Rectal smooth muscle tissue (tissue), 1 donor: Measurements from ENCODE around the gene BFSP2.

Source experiments
- H3K27ac ChIP-seq: one replicate; pipeline ENCODE4 v1.7.0; 2013; ENCODE audit warnings: low read depth, low read length, inconsistent platforms
- H3K27me3 ChIP-seq: one replicate; pipeline ENCODE4 v1.7.0; 2013; ENCODE audit warnings: low read length; ENCODE audit not compliant: control insufficient read depth, insufficient read depth
- H3K36me3 ChIP-seq: one replicate; pipeline ENCODE4 v1.7.0; 2013; ENCODE audit warnings: low read length; ENCODE audit not compliant: control insufficient read depth, insufficient read depth
- H3K4me1 ChIP-seq: one replicate; pipeline ENCODE4 v1.7.0; 2013; ENCODE audit warnings: low read length; ENCODE audit not compliant: control insufficient read depth, insufficient read depth
- H3K4me3 ChIP-seq: one replicate; pipeline ENCODE4 v1.7.0; 2013; ENCODE audit warnings: low read length
- H3K9ac ChIP-seq: one replicate; pipeline ENCODE4 v1.7.0; 2013; ENCODE audit warnings: low read length

The BFSP2 gene

DNA sequence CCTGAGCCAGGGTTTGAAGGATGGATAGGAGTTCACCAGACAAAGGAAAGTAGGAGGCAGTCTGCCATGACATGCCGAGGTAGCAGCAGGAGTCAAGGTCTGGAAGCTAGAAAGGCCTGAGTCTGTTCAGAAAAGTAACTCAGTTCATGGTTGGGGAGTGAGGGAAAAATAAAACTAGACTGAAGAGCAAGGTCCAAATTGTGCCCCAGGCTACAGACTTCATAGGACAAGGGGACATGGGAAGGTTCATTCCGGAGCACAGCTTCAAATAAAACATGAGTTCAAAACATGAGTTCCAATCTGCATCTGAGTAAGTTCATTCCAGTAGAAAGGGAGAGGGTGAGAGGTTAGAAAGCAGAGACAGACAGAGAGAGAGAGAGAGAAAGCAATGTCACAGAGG, 39.7 kb downstream of the BFSP2 start:
- Histone ChIP-seq H3K9ac (no peak overlapping the region), H3K27me3 (no peaks in the 10 kb centered on the region), H3K36me3 (no peaks in the 10 kb centered on the region), H3K4me1 (no peaks in the 10 kb centered on the region), H3K4me3 (no peak overlapping the region), H3K27ac (no peak overlapping the region)

DNA sequence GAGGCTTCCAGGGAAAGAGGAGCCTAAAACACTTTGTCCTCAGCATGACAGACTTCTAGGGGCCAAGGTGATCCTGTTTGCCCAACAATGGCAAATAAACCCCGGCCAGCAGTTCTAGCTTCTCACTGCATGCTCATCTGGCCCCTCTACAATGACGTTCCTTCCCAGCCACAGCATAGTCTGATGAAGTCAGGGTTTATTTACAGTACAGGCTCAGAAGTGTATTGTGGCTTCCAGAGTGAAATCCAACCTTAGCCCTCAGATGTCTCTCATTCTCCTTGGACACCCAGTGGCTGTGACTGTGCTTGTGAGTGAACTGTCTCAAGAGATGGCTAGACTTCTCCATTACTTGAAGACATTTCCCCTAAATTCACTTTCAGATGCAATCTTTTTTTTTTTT, 40.8 kb downstream of the BFSP2 start:
- H3K4me3 ChIP-seq = no peak overlapping the region
- H3K36me3 ChIP-seq = no peaks in the 10 kb centered on the region
- no peaks in the 10 kb centered on the region for H3K27me3 ChIP-seq
- H3K27ac ChIP-seq = no peak overlapping the region
- H3K9ac ChIP-seq = no peak overlapping the region
- no peaks in the 10 kb centered on the region for H3K4me1 ChIP-seq

DNA sequence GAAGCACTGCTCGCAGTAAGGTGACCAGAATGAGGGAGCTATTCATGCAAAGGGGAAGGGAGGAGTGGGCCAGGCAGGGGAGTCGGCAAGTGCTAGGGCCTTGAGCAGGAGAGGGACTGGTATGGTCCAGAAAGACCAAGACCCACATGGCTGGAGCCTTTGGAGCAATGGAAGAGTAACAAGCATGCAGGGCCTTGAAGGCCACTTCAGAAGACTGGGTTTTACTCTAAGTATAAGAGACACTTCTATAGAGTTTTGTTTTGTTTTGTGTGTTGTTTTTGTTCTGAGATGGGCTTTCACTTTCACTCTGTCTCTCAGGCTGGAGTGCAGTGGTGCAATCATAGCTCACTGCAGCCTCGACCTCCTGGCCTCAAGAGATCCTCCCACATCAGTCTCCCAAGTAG, 42.0 kb downstream of the BFSP2 start:
- Histone ChIP-seq H3K9ac (no peak overlapping the region), H3K4me3 (no peak overlapping the region), H3K4me1 (no peaks in the 10 kb centered on the region), H3K36me3 (no peaks in the 10 kb centered on the region), H3K27ac (no peak overlapping the region), H3K27me3 (no peaks in the 10 kb centered on the region)

DNA sequence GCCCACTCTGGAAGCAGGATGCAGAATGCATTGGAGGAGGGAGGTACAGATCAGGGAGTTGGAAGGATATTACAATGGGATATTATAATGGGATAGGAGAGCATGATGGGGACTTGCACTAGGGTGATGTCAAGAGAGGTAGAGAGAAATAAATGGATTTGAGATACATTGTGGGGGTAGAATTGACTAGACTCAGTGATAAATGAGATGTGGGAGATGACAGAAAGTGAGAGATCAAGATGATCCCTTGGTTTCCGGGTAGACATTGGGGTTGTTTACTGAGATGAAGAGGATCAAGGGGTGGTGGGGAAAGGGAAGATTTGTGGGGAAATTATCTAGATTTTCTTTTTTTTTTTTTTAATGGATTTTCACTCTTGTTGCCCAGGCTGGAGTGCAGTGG, 42.7 kb downstream of the BFSP2 start:
- no peak overlapping the region for H3K27ac ChIP-seq
- H3K9ac ChIP-seq = no peak overlapping the region
- H3K27me3 ChIP-seq = no peaks in the 10 kb centered on the region
- no peak overlapping the region for H3K4me3 ChIP-seq
- no peaks in the 10 kb centered on the region for H3K36me3 ChIP-seq
- no peaks in the 10 kb centered on the region for H3K4me1 ChIP-seq

DNA sequence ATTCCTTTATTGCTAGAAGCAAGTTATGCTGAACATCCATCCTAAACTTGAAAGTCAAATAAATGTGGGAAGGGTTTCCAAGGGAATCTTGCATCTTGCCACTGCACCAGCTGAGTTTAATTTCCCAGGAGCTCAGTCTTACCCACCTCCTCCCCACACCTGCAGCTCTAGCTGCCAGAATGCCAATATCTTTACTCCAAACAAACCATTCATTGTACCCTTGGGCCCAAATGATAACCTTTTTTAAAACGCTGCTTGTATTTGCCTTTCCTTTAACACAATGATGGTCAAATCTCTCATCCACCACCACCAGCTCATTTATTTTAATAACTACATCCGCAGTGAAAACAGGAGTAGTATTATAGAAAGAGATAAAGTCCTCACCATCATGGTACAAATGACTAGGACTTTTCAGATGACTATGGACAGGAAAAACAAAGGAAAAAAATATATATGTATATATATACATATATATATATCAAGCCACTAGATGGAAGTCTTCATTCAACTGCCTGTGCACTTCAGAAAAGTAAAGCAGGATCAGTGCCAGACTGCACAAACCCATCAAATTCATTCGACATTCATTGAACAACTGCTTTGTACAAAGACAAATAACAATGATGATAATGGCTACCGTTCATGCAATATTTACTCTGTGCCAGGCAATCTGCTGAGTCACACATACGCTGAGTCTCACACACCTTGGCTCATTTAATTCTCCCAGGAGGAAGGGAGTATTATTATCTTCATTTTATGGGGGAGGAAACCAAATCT, 44.0 kb downstream of the BFSP2 start:
- no peaks in the 10 kb centered on the region for H3K27me3 ChIP-seq
- no peak overlapping the region for H3K27ac ChIP-seq
- H3K4me1 ChIP-seq = no peaks in the 10 kb centered on the region
- no peak overlapping the region for H3K9ac ChIP-seq
- H3K4me3 ChIP-seq = no peak overlapping the region
- no peaks in the 10 kb centered on the region for H3K36me3 ChIP-seq

- Histone ChIP-seq H3K27ac (no peak overlapping the region), H3K9ac (no peak overlapping the region), H3K4me1 (no peaks in the 10 kb centered on the region), H3K27me3 (no peaks in the 10 kb centered on the region), H3K36me3 (no peaks in the 10 kb centered on the region), H3K4me3 (no peak overlapping the region)
These were observed 44.5 kb downstream of the BFSP2 start for GRCh38 chr3:133444423-133444774.

DNA sequence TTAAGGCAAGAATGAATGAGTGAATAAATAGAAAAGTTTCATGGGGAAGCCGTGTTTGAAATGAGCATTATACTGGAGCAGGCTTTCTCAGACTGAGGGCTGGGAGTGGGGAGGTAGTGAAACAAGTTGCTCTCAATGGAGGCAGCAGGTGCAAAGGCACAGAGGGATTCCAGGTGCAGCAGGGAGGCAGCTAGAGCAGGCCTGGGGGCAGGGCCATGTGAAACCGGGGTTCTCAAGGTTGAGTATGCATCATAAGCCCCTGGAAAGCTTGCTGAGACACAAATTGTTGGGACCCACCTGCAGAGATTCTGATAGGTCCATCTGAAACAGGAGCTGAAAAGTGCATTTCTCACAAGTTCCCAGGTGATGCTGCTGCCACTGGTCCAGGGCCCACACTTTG, 45.3 kb downstream of the BFSP2 start:
- H3K27ac ChIP-seq = no peak overlapping the region
- no peaks in the 10 kb centered on the region for H3K27me3 ChIP-seq
- H3K36me3 ChIP-seq = no peaks in the 10 kb centered on the region
- no peaks in the 10 kb centered on the region for H3K4me1 ChIP-seq
- no peak overlapping the region for H3K9ac ChIP-seq
- no peak overlapping the region for H3K4me3 ChIP-seq

- no peaks in the 10 kb centered on the region for H3K27me3 ChIP-seq
- H3K4me1 ChIP-seq = no peaks in the 10 kb centered on the region
- no peak overlapping the region for H3K9ac ChIP-seq
- no peak overlapping the region for H3K27ac ChIP-seq
- no peak overlapping the region for H3K4me3 ChIP-seq
- no peaks in the 10 kb centered on the region for H3K36me3 ChIP-seq
These were observed 48.1 kb downstream of the BFSP2 start for GRCh38 chr3:133447750-133448477.

DNA sequence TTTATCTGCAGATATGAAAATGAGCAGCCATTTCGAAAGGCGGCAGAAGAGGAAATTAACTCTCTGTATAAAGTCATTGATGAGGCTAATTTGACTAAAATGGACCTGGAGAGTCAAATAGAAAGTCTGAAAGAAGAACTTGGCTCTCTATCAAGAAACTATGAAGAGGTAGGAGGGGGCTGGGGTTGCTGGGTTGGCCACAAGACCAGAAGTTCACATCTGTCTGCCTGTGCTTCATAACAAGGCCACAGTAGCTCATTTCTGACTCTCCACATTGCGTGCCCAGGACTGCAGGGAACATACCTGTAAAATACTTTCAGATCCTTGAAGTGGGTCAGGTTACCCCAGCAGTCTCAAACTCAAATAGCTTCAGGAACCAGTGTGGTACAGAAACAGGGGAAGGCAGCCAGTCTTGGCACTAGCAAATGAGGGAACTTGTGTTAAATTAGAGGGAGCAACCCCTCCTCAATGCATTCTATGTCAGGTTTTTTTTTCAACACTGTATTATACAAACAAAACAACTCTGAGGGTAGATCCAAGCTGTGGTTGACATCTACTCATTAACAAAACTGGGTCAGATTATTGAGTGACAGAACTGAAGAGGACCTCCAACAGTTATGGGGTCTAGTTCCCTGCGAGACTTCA, 48.7 kb downstream of the BFSP2 start:
- no peaks in the 10 kb centered on the region for H3K36me3 ChIP-seq
- H3K27ac ChIP-seq = no peak overlapping the region
- H3K27me3 ChIP-seq = no peaks in the 10 kb centered on the region
- no peak overlapping the region for H3K9ac ChIP-seq
- H3K4me1 ChIP-seq = no peaks in the 10 kb centered on the region
- H3K4me3 ChIP-seq = no peak overlapping the region

DNA sequence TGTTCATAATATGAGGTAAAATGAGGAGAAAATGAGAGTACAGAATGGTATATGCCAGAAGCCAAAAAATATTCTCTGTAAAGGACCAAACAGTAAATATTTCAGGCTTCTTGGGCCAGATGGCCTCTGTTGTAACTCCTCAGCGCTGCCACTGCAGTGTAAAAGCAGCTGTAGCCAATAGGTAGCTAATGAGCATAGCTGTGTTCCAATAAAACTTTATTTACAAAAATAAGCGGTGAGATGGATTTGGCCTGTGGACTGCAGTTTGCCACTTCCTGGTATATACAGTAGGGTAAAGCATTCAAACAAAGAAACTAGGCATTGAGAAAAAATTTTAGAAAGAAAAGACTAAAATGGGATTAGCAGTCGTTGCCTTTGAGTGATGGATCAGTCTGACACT, 51.5 kb downstream of the BFSP2 start:
- Histone ChIP-seq H3K4me1 (no peaks in the 10 kb centered on the region), H3K27me3 (no peaks in the 10 kb centered on the region), H3K9ac (no peak overlapping the region), H3K27ac (no peak overlapping the region), H3K4me3 (no peak overlapping the region), H3K36me3 (no peaks in the 10 kb centered on the region)

DNA sequence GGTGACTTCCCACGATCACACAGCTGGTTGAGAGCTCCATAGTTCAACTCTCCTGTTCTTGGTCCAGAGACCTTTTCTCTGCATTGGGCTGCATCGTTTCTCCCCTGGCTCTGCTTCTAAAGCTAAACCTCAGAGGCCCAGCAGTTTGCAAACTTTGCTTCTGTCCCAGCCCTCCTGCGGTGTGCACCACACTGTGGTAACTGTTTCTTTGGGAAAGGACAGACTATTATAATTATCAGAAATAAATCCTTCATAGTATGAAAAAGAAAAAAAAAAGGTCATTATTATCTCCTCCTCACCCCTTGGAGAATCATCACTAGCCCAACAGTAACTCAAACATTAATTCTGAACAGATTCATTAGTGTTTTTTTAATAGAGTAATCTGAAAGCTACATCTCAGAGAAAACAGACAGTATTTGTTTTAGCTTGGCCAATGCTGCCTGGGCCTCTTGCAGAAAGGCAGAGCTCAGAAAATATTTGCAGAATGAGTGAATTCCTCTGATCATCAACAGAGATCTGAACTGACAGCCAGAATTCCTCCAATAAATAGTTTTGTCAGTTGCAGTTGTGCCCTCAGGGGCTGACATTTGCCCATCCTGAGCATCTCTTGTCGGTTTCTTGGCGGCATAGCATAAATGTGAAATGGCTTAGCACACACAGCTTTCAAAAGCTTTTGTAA, 52.9 kb downstream of the BFSP2 start:
- Histone ChIP-seq H3K4me3 (no peak overlapping the region), H3K9ac (no peak overlapping the region), H3K36me3 (no peaks in the 10 kb centered on the region), H3K27me3 (no peaks in the 10 kb centered on the region), H3K27ac (no peak overlapping the region), H3K4me1 (no peaks in the 10 kb centered on the region)

- Histone ChIP-seq H3K9ac (no peak overlapping the region), H3K27ac (no peak overlapping the region), H3K4me3 (no peak overlapping the region), H3K36me3 (no peaks in the 10 kb centered on the region), H3K4me1 (no peaks in the 10 kb centered on the region), H3K27me3 (no peaks in the 10 kb centered on the region)
These were observed 53.5 kb downstream of the BFSP2 start for GRCh38 chr3:133453383-133453782.
